ENCODE results near the gene SPIN1.

Gene SPIN1

GRCh38 chr9:88437210-88438146, 49.2 kb downstream of the SPIN1 start:
- DNase-seq, result no peak

- DNase-seq, result no peak
These were observed 50.6 kb downstream of the SPIN1 start for GRCh38 chr9:88438811-88439210.

GRCh38 chr9:88441301-88442007, 53.2 kb downstream of the SPIN1 start:
- no peak for DNase-seq

- no peak for DNase-seq
These were observed 55.4 kb downstream of the SPIN1 start for GRCh38 chr9:88443480-88444113.

- no peak for DNase-seq
These were observed 58.5 kb downstream of the SPIN1 start for GRCh38 chr9:88446728-88447127.

GRCh38 chr9:88447431-88447830, 59.2 kb downstream of the SPIN1 start:
- DNase-seq, result no peak

GRCh38 chr9:88451160-88451559, 62.9 kb downstream of the SPIN1 start:
- DNase-seq, result no peak

- DNase-seq, result no peak
These were observed 70.6 kb downstream of the SPIN1 start for GRCh38 chr9:88458716-88459465.

GRCh38 chr9:88460587-88461332, 72.5 kb downstream of the SPIN1 start:
- DNase-seq, result peak; percentile 39

GRCh38 chr9:88462191-88462590, 73.9 kb downstream of the SPIN1 start:
- no peak for DNase-seq

GRCh38 chr9:88464851-88465250, 76.6 kb downstream of the SPIN1 start:
- DNase-seq, result no peak

GRCh38 chr9:88468226-88468625, 80.0 kb downstream of the SPIN1 start:
- DNase-seq, result no peak

GRCh38 chr9:88476491-88477271, 88.4 kb downstream of the SPIN1 start:
- peak; percentile 31 for DNase-seq

- no peak for DNase-seq
These were observed 89.1 kb downstream of the SPIN1 start for GRCh38 chr9:88477300-88477751.

GRCh38 chr9:88478246-88478645, 90.0 kb downstream of the SPIN1 start:
- DNase-seq, result no peak

- DNase-seq, result no peak
These were observed 93.7 kb downstream of the SPIN1 start for GRCh38 chr9:88481933-88482332.

- DNase-seq, result no peak
These were observed 99.9 kb downstream of the SPIN1 start for GRCh38 chr9:88488166-88488565.

- no peak for DNase-seq
These were observed 106.9 kb downstream of the SPIN1 start for GRCh38 chr9:88494983-88495721.

- no peak for DNase-seq
These were observed 109.0 kb downstream of the SPIN1 start for GRCh38 chr9:88497224-88497623.

GRCh38 chr9:88498880-88499279, 110.6 kb downstream of the SPIN1 start:
- DNase-seq, result no peak

Measured in stimulated activated CD8-positive, alpha-beta memory T cell treated with anti-CD3 and anti-CD28 coated beads, Interleukin-4, amount 100 ng/mL, for 48 hours (primary cell).